BLaER1 (cell line): ENCODE measurements around the gene AQP5.
A peak's percentile ranks its signal among the peaks of the same experiment; 100 is the strongest.

Source experiments
- H3K27ac ChIP-seq: shearing (Covaris generic); formaldehyde crosslinking; 2 replicates; pipeline ENCODE4 v1.8.1; 2022
- H3K27me3 ChIP-seq: shearing (Covaris generic); formaldehyde crosslinking; 2 replicates; pipeline ENCODE4 v1.8.1; 2022
- H3K36me3 ChIP-seq: shearing (Covaris generic); formaldehyde crosslinking; 2 replicates; pipeline ENCODE4 v1.8.1; 2022
- H3K4me1 ChIP-seq: shearing (Covaris generic); formaldehyde crosslinking; 2 replicates; pipeline ENCODE4 v1.8.1; 2022
- H3K4me2 ChIP-seq: shearing (Covaris generic); formaldehyde crosslinking; 2 replicates; pipeline ENCODE4 v1.8.1; 2022
- H3K4me3 ChIP-seq: shearing (Covaris generic); formaldehyde crosslinking; 2 replicates; pipeline ENCODE4 v1.8.1; 2022
- H3K9ac ChIP-seq: shearing (Covaris generic); formaldehyde crosslinking; 2 replicates; pipeline ENCODE4 v1.8.1; 2022
- H3K9me3 ChIP-seq: shearing (Covaris generic); formaldehyde crosslinking; 2 replicates; pipeline ENCODE4 v1.8.1; 2022
- H4K20me1 ChIP-seq: shearing (Covaris generic); formaldehyde crosslinking; 2 replicates; pipeline ENCODE4 v1.8.1; 2022
- Cebpa-rat ChIP-seq: shearing (Covaris generic); IDR thresholded peaks from 2 replicates; pipeline ENCODE4 v1.8.1; 2022

AQP5 gene

DNA sequence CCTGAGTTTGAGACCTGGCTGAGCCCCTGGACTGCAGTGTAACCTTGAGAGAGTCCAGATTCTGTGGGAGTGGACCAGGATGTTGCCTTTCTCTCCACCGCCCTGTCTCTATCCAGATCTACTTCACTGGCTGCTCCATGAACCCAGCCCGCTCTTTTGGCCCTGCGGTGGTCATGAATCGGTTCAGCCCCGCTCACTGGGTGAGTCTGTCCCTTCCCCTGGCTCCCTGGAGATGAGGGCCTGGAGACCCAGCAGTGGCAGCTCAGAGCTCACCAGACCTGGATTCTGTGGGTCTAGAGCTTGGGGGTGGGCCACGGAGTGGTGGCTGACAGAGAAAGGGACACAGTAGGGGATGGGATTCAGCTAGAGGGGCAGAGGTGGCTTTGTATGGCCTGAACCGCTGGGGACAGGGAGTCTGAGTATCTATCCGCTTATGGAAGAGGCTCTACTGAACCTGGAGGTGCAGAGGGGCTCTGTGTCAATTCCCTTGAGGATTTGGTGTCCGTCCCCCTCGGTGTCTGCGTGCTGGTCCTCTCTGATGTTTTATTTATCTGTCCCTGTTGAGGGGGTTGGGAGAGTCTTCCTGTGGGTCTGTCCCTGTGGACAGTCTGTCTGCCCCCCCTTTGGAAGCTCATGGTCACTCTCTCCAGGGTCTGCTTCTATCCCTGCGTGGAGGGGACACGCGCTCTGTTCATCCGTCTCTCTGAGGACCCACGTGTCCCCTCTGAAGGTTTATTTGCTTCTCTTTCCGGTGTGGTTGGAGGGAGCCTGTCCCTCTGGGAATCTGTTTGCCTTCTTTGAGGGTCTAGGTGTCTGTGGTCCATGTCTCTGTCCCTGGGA is 2.5 kb downstream of the AQP5 start:
- Histone ChIP-seq H3K27ac (no peak overlapping the region), H3K36me3 (no peaks in the 10 kb centered on the region), H3K4me3 (no peak overlapping the region), H3K9me3 (no peaks in the 10 kb centered on the region), H3K4me1 (peaks cover 48% of the 10 kb centered on the region), H3K27me3 (peaks cover 86% of the 10 kb centered on the region), H3K4me2 (peak overlapping the region; percentile 50), H4K20me1 (no peaks in the 10 kb centered on the region), H3K9ac (no peak overlapping the region)
- no peak for TF ChIP-seq Cebpa-rat

DNA sequence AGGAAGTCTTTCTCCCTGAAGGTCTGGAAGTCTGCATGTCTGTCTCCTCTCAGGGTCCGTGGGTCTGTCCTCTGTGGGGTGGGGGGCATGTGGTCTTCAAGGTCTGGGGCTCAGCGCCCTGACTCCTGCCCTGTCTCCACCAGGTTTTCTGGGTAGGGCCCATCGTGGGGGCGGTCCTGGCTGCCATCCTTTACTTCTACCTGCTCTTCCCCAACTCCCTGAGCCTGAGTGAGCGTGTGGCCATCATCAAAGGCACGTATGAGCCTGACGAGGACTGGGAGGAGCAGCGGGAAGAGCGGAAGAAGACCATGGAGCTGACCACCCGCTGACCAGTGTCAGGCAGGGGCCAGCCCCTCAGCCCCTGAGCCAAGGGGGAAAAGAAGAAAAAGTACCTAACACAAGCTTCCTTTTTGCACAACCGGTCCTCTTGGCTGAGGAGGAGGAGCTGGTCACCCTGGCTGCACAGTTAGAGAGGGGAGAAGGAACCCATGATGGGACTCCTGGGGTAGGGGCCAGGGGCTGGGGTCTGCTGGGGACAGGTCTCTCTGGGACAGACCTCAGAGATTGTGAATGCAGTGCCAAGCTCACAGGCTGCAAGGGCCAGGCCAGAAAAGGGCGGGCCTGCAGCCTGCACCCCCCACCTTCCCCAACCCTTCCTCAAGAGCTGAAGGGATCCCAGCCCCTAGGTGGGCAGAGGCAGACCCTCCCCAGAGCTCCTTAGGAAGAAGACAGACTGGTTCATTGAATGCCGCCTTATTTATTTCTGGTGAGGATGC is 3.4 kb downstream of the AQP5 start:
- Histone ChIP-seq H3K4me3 (no peak overlapping the region), H3K4me2 (peak overlapping the region; percentile 50), H3K9ac (no peak overlapping the region), H3K36me3 (no peaks in the 10 kb centered on the region), H3K4me1 (peaks cover 48% of the 10 kb centered on the region), H3K27me3 (peaks cover 83% of the 10 kb centered on the region), H3K27ac (no peak overlapping the region), H3K9me3 (no peaks in the 10 kb centered on the region), H4K20me1 (no peaks in the 10 kb centered on the region)
- no peak for TF ChIP-seq Cebpa-rat

DNA sequence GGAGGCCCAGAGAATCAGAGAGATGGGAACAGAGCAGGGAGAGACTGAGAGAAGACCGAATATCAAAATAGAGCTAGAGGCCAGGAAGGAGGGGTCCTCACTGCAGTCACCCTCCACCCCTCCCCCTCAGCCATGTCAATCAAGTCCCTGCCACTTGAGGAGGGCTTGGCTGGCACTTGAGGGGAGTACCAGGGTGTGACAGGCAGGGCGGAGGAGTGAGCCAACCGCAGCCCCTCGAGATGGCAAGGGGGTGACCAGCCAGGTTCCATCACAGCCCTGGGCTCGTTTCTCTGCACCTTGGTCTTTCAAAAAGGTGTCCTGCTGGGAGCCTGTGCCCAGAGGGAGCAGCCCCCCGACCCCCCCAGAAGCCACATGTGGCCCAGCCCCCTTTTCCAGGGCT is 4.2 kb downstream of the AQP5 start:
- H4K20me1 ChIP-seq = no peaks in the 10 kb centered on the region
- no peak for TF ChIP-seq Cebpa-rat
- no peaks in the 10 kb centered on the region for H3K36me3 ChIP-seq
- H3K4me1 ChIP-seq = peaks cover 43% of the 10 kb centered on the region
- H3K4me2 ChIP-seq = no peak overlapping the region
- no peaks in the 10 kb centered on the region for H3K9me3 ChIP-seq
- H3K27ac ChIP-seq = no peak overlapping the region
- H3K4me3 ChIP-seq = no peak overlapping the region
- no peak overlapping the region for H3K9ac ChIP-seq
- H3K27me3 ChIP-seq = peaks cover 77% of the 10 kb centered on the region

DNA sequence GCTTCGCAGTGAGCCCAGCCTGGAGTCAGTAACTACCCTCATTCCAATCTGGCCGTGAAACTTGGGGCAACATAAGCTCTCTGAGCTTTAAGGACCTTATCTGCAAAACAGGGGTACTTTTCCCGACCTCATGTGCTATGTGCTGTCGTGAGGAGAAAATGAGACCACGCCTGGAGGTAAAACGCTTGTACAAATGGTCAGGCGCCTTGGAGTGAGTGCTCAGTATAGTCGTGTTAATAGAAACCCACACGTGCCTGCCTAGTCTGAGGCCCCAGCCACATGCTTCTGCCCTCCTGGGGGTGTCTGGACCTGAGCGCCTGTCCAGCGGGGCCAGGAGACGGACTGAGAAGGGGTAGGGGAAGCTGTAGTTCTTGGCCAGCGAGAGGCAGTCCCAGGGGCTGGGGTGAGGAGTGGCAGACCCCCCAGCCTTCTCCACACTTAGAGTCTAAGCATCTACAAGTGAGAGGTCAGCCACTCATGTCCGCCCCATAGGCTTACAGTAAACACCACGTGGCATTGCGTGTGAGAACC is 4.9 kb downstream of the AQP5 start:
- H3K4me3 ChIP-seq = no peak overlapping the region
- H3K4me2 ChIP-seq = peak overlapping the region; percentile 90
- H3K27me3 ChIP-seq = peaks cover 70% of the 10 kb centered on the region
- peaks cover 36% of the 10 kb centered on the region for H3K4me1 ChIP-seq
- H3K9me3 ChIP-seq = no peaks in the 10 kb centered on the region
- H4K20me1 ChIP-seq = no peaks in the 10 kb centered on the region
- no peaks in the 10 kb centered on the region for H3K36me3 ChIP-seq
- no peak overlapping the region for H3K27ac ChIP-seq
- H3K9ac ChIP-seq = no peak overlapping the region
- TF ChIP-seq Cebpa-rat = no peak

DNA sequence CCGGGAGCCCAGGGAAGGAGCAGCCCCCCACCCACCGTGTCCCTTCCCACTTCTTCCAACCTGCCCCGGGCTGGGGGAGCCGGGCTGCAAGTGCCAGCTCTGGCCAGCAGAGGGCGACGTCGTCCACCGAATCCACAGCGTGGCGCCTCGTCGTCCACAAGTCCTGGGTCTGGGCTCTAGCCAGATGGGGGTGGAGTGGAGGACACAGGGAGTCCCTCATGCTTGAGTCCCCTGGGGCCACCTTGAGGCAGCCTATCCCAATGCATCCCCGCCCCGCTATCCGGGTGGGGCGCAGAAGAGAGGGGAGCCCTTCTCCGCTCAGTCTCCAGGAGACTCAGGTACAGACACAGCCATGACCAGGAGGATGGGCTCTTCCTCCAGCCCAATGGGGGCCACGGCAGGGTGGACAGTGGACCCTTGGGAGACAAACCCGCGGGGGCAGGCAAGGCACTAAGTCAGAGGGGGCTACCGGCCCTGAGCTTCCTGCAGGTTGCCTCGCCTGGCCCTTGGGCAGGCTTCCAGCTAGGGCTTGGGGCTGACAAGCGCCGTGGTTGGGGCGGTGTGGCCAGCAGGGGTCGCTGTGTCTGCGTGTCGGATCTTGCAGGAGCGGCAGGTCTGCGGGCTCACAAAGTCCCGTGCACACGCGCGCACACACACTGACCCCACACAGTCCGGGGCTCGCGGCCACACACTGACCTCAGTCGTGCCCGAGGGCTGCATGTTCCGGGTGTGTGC is 5.5 kb downstream of the AQP5 start:
- peak overlapping the region; percentile 90 for H3K4me2 ChIP-seq
- H4K20me1 ChIP-seq = no peaks in the 10 kb centered on the region
- H3K9me3 ChIP-seq = no peaks in the 10 kb centered on the region
- H3K27me3 ChIP-seq = peaks cover 64% of the 10 kb centered on the region
- H3K4me1 ChIP-seq = peaks cover 37% of the 10 kb centered on the region
- no peak overlapping the region for H3K27ac ChIP-seq
- peak overlapping the region; percentile 57 for H3K4me3 ChIP-seq
- no peak overlapping the region for H3K9ac ChIP-seq
- no peak for TF ChIP-seq Cebpa-rat
- no peaks in the 10 kb centered on the region for H3K36me3 ChIP-seq

DNA sequence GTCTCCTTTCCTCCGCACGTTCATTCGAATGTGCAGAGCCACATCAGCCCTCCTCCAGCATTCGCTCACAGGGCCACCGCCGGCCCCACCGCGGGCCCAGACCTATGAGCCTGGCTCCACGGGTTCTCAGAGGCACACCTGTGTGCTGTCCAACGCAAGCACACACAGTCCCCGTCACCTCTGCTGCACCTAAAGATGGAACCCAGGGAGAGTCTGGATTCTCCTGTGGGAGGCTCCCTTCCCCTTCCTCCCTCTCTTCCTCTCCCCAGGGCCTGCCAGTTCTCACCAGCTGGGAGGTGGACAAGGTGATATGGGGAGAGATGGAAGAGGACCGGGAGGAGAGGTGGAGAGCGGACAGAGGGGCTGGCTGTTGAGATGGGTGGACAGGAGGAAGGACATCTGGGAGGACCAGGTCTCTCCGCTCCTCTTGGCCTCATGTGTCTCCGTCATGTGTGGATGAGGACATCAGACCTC is 6.1 kb downstream of the AQP5 start:
- no peak overlapping the region for H3K27ac ChIP-seq
- H3K4me2 ChIP-seq = peak overlapping the region; percentile 90
- no peak for TF ChIP-seq Cebpa-rat
- H3K36me3 ChIP-seq = no peaks in the 10 kb centered on the region
- H3K27me3 ChIP-seq = peaks cover 58% of the 10 kb centered on the region
- H3K9me3 ChIP-seq = no peaks in the 10 kb centered on the region
- H3K9ac ChIP-seq = no peak overlapping the region
- H4K20me1 ChIP-seq = no peaks in the 10 kb centered on the region
- peaks cover 43% of the 10 kb centered on the region for H3K4me1 ChIP-seq
- H3K4me3 ChIP-seq = peak overlapping the region; percentile 57

DNA sequence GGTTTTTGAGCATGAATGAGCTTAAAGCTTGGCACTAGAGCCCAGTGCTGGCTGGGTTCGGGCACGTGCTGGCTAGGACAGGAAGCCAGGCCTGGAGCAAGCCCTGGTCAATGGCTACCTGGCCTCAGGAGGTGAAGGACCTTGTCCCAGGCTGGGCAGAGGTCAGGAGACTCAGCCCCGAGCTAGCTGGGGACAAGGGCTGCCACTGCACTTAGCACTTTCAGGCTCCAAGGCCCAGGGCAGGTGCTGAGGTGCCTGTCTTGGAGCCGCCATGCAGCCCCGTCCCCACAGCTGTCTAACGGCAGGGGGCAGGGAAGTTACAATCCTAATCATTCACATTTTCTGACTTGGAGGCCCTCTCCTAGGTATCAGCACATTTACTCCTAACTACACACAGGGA is 6.8 kb downstream of the AQP5 start:
- no peak overlapping the region for H3K4me2 ChIP-seq
- H3K4me1 ChIP-seq = peaks cover 43% of the 10 kb centered on the region
- H4K20me1 ChIP-seq = no peaks in the 10 kb centered on the region
- no peaks in the 10 kb centered on the region for H3K36me3 ChIP-seq
- H3K27me3 ChIP-seq = peaks cover 51% of the 10 kb centered on the region
- no peaks in the 10 kb centered on the region for H3K9me3 ChIP-seq
- no peak for TF ChIP-seq Cebpa-rat
- no peak overlapping the region for H3K9ac ChIP-seq
- H3K27ac ChIP-seq = no peak overlapping the region
- H3K4me3 ChIP-seq = no peak overlapping the region

DNA sequence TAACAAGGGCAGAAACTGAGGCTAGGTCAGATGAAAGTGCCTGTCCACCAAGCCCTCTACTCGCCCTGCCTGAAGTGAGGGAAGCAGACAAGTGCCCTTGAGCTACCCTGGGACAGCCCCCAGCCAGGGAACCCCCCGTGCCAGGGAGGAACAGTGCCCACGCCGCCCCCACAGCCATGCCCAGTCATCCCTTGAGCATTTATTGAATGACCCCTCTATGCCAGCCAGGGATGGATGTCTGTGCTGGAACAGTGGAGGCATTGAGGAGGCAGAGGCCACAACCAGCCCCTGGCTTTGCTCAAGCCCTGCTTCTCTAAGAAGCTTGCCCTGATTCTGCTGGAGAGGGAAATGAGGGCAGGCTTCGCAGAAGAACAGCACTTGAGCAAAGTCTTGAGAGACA is 7.4 kb downstream of the AQP5 start:
- H3K4me3 ChIP-seq = no peak overlapping the region
- H3K9ac ChIP-seq = no peak overlapping the region
- no peak overlapping the region for H3K27ac ChIP-seq
- H3K4me1 ChIP-seq = peaks cover 42% of the 10 kb centered on the region
- H3K9me3 ChIP-seq = no peaks in the 10 kb centered on the region
- no peak for TF ChIP-seq Cebpa-rat
- peak overlapping the region; percentile 58 for H3K4me2 ChIP-seq
- H3K36me3 ChIP-seq = no peaks in the 10 kb centered on the region
- H3K27me3 ChIP-seq = peaks cover 46% of the 10 kb centered on the region
- no peaks in the 10 kb centered on the region for H4K20me1 ChIP-seq

DNA sequence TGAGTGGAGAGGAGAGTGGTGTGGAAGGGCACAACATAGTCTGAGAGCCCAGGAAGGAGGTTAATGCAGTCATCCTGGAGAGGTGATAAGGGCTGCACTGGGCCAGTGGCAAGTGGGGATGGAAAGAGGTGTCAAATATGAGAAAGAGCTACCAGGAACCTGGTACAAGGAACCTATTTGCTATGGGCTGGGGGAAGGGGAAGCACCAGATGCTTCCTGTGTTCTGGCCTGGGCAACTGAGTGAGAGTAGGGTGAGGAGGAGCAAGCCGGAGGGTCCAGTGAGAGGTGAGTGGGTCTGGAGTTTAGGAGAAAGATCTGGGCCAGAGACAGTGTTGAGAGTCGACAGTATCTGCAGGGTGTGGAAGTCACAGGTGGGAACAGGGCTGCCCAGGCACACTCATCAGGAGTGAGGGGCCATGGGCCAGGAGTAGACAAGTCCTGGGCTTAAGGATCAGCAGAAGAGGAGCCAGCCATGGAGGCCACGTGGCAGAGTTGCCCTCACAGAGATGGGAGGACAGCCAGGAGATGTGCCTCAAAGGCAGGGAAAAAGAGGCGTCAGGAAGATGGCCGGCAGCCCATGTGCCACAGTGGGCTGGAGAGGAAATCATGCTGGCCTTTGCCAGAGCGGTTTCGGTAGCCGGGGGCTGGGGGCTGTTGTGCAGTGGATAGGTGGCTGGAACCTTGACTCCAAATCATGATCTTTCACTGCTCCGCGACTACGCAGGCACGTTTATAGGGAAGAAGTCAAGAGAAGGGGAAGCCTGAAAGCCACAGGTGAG is 8.2 kb downstream of the AQP5 start:
- Histone ChIP-seq H3K4me1 (peaks cover 37% of the 10 kb centered on the region), H3K4me2 (peak overlapping the region; percentile 58), H4K20me1 (no peaks in the 10 kb centered on the region), H3K9ac (no peak overlapping the region), H3K27me3 (peaks cover 37% of the 10 kb centered on the region), H3K9me3 (no peaks in the 10 kb centered on the region), H3K36me3 (no peaks in the 10 kb centered on the region), H3K27ac (no peak overlapping the region), H3K4me3 (no peak overlapping the region)
- no peak for TF ChIP-seq Cebpa-rat
